Neural progenitor cell (in vitro differentiated cells): ENCODE data around the gene ATP6V0E2. TPM values are rescaled to one million over a fixed set of nuclear protein-coding genes. Genes with fewer than 3 reads are reported as not detected.

ENCODE experiments used
- DNase-seq: peaks from one replicate; pipeline ENCODE4 v3.0.0-alpha.2; 2016; ENCODE audit warnings: low spot score
- H2AFZ ChIP-seq: fragments of 200-600 bp; sonication (generic); replicated peaks from 2 replicates; pipeline ENCODE4 v1.6.1; 2016; ENCODE audit warnings: antibody characterized with exemption
- H3F3A ChIP-seq: fragments of 200-600 bp; sonication (generic); 2 replicates; pipeline ENCODE4 v1.6.1; 2016; ENCODE audit warnings: antibody characterized with exemption, low read depth
- H3K27ac ChIP-seq: fragments of 200-600 bp; sonication (generic); 2 replicates; pipeline ENCODE4 v1.5.1; 2016; ENCODE audit warnings: mild to moderate bottlenecking
- H3K27me3 ChIP-seq: fragments of 200-600 bp; sonication (generic); 2 replicates; pipeline ENCODE4 v1.6.1; 2016; ENCODE audit warnings: mild to moderate bottlenecking, moderate library complexity
- H3K36me3 ChIP-seq: fragments of 200-600 bp; sonication (generic); 2 replicates; pipeline ENCODE4 v1.5.1; 2016
- H3K4me1 ChIP-seq: fragments of 200-600 bp; sonication (generic); 2 replicates; pipeline ENCODE4 v1.6.1; 2016; ENCODE audit warnings: mixed run types
- H3K4me2 ChIP-seq: fragments of 200-600 bp; sonication (generic); 2 replicates; pipeline ENCODE4 v1.6.1; 2016
- H3K4me3 ChIP-seq: fragments of 200-600 bp; sonication (generic); 2 replicates; pipeline ENCODE4 v1.5.1; 2016
- H3K79me2 ChIP-seq: fragments of 200-600 bp; sonication (generic); 2 replicates; pipeline ENCODE4 v1.6.1; 2016; ENCODE audit warnings: low read depth
- H3K9ac ChIP-seq: fragments of 200-600 bp; sonication (generic); 2 replicates; pipeline ENCODE4 v1.6.1; 2016
- H3K9me3 ChIP-seq: fragments of 200-600 bp; sonication (generic); 2 replicates; pipeline ENCODE4 v1.5.1; 2016; ENCODE audit warnings: low read depth
- H4K20me1 ChIP-seq: fragments of 200-600 bp; sonication (generic); 2 replicates; pipeline ENCODE4 v1.6.1; 2016; ENCODE audit warnings: low read depth
- H3K27ac Mint-ChIP-seq: 3 replicates; pipeline ENCODE4 v1.8.0; 2021; ENCODE audit warnings: mixed read lengths
- H3K27me3 Mint-ChIP-seq: 2 replicates; pipeline ENCODE4 v1.8.0; 2022; ENCODE audit warnings: low read depth, mild to moderate bottlenecking, inconsistent platforms, moderate library complexity, mixed read lengths; ENCODE audit not compliant: insufficient read depth
- H3K36me3 Mint-ChIP-seq: 3 replicates; pipeline ENCODE4 v1.8.0; 2021; ENCODE audit warnings: mixed read lengths
- H3K4me1 Mint-ChIP-seq: 3 replicates; pipeline ENCODE4 v1.8.0; 2021; ENCODE audit warnings: mixed read lengths
- H3K4me3 Mint-ChIP-seq: 3 replicates; pipeline ENCODE4 v1.8.0; 2021; ENCODE audit warnings: mild to moderate bottlenecking, moderate library complexity, mixed read lengths
- H3K9me3 Mint-ChIP-seq: 3 replicates; pipeline ENCODE4 v1.8.0; 2020; ENCODE audit warnings: mixed read lengths
- CTCF ChIP-seq: fragments of 200-600 bp; sonication (generic); IDR thresholded peaks from 2 replicates; pipeline ENCODE4 v1.5.1; 2017; ENCODE audit warnings: antibody characterized with exemption, mild to moderate bottlenecking
- EZH2 ChIP-seq: fragments of 200-600 bp; sonication (generic); IDR thresholded peaks from 2 replicates; pipeline ENCODE4 v1.6.1; 2017; ENCODE audit warnings: antibody characterized with exemption, mild to moderate bottlenecking, moderate library complexity
- EZH2phosphoT487 ChIP-seq: fragments of 200-600 bp; sonication (generic); IDR thresholded peaks from 2 replicates; pipeline ENCODE4 v1.6.1; 2017; ENCODE audit warnings: antibody characterized with exemption
- total RNA-seq: library from RNA; depleted of rRNA; stranded (reverse); fragments of >200 nt; gene quantifications from 2 replicates; pipeline ENCODE4 v1.2.3, GENCODE V29; 2015; ENCODE audit warnings: low replicate concordance

The ATP6V0E2 gene
- total RNA-seq, 1 donor from 2014 or later, result 14.6 TPM

GRCh38 chr7:149877890-149878522 lies 4.2 kb downstream of the ATP6V0E2 start:
- TF ChIP-seq EZH2, result no peak
- no peak for TF ChIP-seq CTCF
- TF ChIP-seq EZH2phosphoT487, result no peak
- DNase-seq, result no peak
- H3K27ac ChIP-seq, result no peak overlapping the region
- H3K9me3 Mint-ChIP-seq, result no peaks in the 10 kb centered on the region
- no peak overlapping the region for H3K4me3 ChIP-seq
- H3K36me3 ChIP-seq, result no peaks in the 10 kb centered on the region
- peaks cover 5% of the 10 kb centered on the region for H3K36me3 Mint-ChIP-seq
- peaks cover 7% of the 10 kb centered on the region for H3K4me1 ChIP-seq
- H3K4me1 Mint-ChIP-seq, result peaks cover 29% of the 10 kb centered on the region
- H3K4me3 Mint-ChIP-seq, result no peak overlapping the region
- H2AFZ ChIP-seq, result no peak overlapping the region
- H3K27me3 Mint-ChIP-seq, result peaks cover 9% of the 10 kb centered on the region
- peaks cover 19% of the 10 kb centered on the region for H3K27me3 ChIP-seq
- no peak overlapping the region for H3K4me2 ChIP-seq
- H3K27ac Mint-ChIP-seq, result no peak overlapping the region
- no peaks in the 10 kb centered on the region for H3K79me2 ChIP-seq
- no peaks in the 10 kb centered on the region for H4K20me1 ChIP-seq
- peaks cover 11% of the 10 kb centered on the region for H3F3A ChIP-seq
- no peak overlapping the region for H3K9ac ChIP-seq
- H3K9me3 ChIP-seq, result no peaks in the 10 kb centered on the region

GRCh38 chr7:149878523-149878921 lies 4.8 kb downstream of the ATP6V0E2 start:
- no peak overlapping the region for H3K27ac ChIP-seq
- no peak for DNase-seq
- peaks cover 7% of the 10 kb centered on the region for H3K4me1 ChIP-seq

GRCh38 chr7:149879271-149879743 lies 5.5 kb downstream of the ATP6V0E2 start:
- Mint-ChIP-seq H3K27ac (no peak overlapping the region), H3K9me3 (no peaks in the 10 kb centered on the region), H3K36me3 (peaks cover 5% of the 10 kb centered on the region), H3K4me1 (peaks cover 38% of the 10 kb centered on the region), H3K27me3 (peaks cover 8% of the 10 kb centered on the region), H3K4me3 (no peak overlapping the region)
- Histone ChIP-seq H3K27me3 (peaks cover 15% of the 10 kb centered on the region), H3K36me3 (no peaks in the 10 kb centered on the region), H4K20me1 (no peaks in the 10 kb centered on the region), H2AFZ (no peak overlapping the region), H3K4me3 (no peak overlapping the region), H3K79me2 (no peaks in the 10 kb centered on the region), H3K9ac (no peak overlapping the region), H3K9me3 (no peaks in the 10 kb centered on the region), H3F3A (peaks cover 5% of the 10 kb centered on the region), H3K27ac (no peak overlapping the region), H3K4me1 (peaks cover 9% of the 10 kb centered on the region), H3K4me2 (no peak overlapping the region)
- DNase-seq, result no peak
- TF ChIP-seq CTCF (no peak), EZH2 (no peak), EZH2phosphoT487 (no peak)

More at GRCh38 chr7:149878523-149878921, 4.8 kb downstream of the ATP6V0E2 start:
- H3K27me3 ChIP-seq, result peaks cover 19% of the 10 kb centered on the region
- Mint-ChIP-seq H3K4me1 (peaks cover 32% of the 10 kb centered on the region), H3K27me3 (peaks cover 8% of the 10 kb centered on the region), H3K4me3 (no peak overlapping the region), H3K36me3 (peaks cover 5% of the 10 kb centered on the region), H3K9me3 (no peaks in the 10 kb centered on the region), H3K27ac (no peak overlapping the region)
- H3K36me3 ChIP-seq, result no peaks in the 10 kb centered on the region
- no peaks in the 10 kb centered on the region for H3K9me3 ChIP-seq
- no peak for TF ChIP-seq EZH2phosphoT487
- no peak for TF ChIP-seq CTCF
- TF ChIP-seq EZH2, result no peak
- no peaks in the 10 kb centered on the region for H4K20me1 ChIP-seq
- no peak overlapping the region for H2AFZ ChIP-seq
- H3K4me3 ChIP-seq, result no peak overlapping the region
- H3K79me2 ChIP-seq, result no peaks in the 10 kb centered on the region
- no peak overlapping the region for H3K4me2 ChIP-seq
- H3F3A ChIP-seq, result peaks cover 6% of the 10 kb centered on the region
- no peak overlapping the region for H3K9ac ChIP-seq
